ENCODE results near the gene STK10.

Gene STK10

DNA sequence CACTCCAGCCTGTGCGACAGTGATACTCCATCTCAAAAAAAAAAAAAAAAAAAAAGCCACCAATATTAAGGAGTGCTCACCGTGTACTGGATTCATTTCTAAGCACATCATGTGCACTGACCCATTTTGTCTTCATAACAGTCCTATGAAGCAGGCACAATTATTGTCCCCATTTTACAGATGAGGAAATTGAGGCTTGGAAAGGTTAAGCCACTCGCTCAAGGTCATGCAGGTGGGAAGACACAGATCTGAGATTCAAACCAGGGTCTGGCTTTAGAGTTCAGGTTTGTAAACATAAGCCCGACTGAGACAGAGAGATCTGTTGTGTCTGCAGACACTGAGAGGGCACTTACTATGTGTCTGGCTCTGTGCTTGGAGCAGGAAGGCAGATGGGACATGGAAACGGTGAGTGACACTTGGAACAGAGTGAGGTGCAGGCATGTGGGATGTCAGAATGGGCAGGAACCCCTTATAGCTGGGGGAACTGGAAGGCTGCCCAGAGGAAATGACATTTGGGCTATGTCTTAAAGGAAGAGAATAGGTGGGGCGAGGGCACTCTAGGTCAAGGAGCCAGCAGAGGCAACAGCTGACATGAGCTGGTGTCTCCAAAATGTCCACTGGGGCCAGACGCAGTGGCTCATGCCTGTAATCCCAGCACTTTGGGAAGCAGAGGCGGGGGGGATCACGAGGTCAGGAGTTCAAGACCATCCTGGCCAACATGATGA lies 69.9 kb downstream of the STK10 start:
- H3K4me3 ChIP-seq (ENCODE audit: low read depth, low read length), result no peak overlapping the region
- no peak for DNase-seq (ENCODE audit: low read depth)

DNA sequence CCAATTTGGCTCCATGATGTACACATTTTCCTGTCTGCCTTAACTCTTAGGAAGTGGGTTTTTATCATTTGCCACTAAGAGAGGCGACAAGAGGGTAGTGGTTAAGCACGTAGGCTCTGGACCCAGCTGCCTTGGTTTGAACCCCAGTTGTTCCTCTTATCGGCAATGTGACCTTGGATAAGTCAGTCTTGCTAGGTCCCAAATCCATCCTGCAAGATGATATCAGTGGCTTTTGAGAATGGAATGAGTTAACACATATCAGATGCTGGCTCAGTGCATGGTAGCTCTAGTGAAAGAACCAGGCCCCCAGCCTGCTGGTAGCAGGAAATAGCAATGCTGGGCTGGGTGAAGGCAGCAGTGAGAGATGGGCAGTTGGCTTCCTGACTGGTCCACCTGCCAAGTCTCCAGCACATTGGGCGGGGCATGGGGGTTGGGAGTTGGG lies 72.5 kb downstream of the STK10 start:
- no peak overlapping the region for H3K4me3 ChIP-seq (ENCODE audit: low read depth, low read length)
- DNase-seq (ENCODE audit: low read depth), result no peak

DNA sequence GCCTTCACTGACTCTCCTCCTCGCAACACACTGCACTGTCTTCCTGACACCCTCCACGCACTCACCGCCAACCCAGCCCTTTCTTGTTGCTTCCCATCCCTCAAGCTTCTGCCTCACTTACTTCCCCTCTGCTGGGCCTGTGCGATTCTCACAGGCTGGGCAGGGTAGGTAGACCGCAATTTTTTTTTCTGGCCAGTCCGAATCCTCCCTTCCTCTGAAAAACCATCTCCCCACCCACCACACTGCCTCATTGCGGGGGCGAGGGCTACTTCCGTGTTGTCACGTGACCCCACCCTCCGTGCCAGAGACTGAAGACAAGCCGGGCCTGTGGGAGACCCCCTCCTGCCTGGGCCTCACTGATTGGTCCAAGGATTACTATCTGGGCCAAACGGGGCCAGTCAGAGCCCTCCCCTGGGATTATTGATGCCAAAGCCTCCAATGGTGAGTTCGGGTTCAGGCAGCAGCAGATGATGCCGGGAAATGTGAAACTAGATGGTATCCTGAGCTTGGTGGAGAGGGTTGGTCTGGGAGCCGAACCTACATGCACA lies 73.1 kb downstream of the STK10 start:
- no peak overlapping the region for H3K4me3 ChIP-seq (ENCODE audit: low read depth, low read length)
- DNase-seq (ENCODE audit: low read depth), result no peak

DNA sequence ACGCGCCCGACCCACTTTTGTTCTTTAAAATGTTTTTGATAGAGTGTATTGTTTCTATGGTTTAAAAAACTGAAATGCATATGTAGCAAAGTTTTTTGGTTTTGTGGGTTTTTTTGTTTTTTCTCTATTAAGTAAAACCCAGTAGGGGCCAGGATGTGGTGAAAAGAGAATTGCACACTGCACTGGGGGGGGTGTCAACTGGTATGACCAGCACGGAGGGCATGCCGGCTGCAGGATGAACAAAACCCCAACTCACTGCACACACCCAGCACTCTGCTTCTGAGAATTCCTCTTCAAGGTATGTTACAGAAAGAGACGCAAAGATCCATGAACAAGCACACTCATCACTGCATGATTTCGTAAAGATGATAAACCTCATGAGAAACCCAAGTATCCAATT lies 75.0 kb downstream of the STK10 start:
- no peak for DNase-seq (ENCODE audit: low read depth)
- H3K4me3 ChIP-seq (ENCODE audit: low read depth, low read length), result no peak overlapping the region

DNA sequence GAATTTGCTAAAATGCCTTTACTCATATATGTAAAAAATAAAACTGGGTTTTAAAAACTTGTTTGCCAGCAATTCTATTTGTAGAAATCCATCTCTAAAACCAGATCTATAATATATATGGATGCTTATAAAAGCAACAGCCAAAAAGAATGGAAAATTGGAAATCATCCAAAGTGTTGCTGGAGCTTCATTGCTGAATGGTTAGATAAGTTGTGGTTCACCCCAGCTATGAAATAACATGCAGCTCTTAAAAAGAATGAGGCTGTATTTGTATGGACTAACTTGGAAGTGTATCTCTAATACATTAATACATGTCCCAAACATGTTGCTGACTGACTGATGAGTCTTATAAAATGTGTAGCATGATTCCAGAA lies 76.2 kb downstream of the STK10 start:
- no peak overlapping the region for H3K4me3 ChIP-seq (ENCODE audit: low read depth, low read length)
- DNase-seq (ENCODE audit: low read depth), result peak; percentile 65

DNA sequence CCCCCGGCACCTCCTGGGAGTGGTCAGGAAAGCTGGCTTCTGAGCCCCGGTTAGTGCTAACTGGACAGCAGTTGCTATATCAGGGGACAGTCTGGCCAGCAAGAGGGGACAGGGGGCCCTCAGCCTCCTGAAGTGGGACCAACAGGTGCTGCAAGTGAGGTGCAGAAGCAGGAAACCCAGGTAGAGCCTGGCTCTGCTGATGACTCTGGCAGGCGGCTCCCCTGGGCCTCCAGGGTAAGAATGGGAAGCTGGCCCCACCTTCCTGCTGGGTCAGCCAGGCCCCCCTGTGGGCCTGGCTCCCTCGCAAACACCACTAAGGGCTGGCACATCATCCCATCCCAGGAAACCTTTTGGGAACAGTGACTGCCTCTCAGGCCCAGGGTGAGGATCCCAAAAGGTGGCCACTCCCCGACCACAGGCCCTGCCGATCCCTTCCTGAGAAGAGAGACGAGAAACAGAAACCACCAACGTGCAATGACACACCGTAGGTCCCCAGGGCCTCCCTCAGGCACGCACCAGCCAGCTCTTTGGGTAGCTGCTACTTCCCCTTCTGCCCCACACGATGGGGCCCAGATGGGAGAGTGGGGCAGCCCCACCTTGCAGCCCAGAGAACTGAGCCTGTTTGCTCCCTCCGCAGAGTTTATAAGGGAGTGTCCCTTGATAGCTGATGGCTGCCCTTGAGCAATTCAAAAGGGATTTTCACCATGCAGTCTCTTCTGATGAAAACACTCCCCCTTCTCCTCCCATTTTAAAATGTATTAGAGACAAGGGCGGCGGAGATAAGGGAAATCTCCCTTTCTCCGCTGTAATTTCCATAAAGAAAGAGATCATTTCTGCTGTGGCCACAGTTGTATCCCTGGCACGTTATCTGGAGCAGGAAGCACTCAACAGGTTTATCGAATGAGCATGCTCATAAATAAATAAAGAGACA lies 76.8 kb downstream of the STK10 start:
- no peak overlapping the region for H3K4me3 ChIP-seq (ENCODE audit: low read depth, low read length)
- DNase-seq (ENCODE audit: low read depth), result no peak

DNA sequence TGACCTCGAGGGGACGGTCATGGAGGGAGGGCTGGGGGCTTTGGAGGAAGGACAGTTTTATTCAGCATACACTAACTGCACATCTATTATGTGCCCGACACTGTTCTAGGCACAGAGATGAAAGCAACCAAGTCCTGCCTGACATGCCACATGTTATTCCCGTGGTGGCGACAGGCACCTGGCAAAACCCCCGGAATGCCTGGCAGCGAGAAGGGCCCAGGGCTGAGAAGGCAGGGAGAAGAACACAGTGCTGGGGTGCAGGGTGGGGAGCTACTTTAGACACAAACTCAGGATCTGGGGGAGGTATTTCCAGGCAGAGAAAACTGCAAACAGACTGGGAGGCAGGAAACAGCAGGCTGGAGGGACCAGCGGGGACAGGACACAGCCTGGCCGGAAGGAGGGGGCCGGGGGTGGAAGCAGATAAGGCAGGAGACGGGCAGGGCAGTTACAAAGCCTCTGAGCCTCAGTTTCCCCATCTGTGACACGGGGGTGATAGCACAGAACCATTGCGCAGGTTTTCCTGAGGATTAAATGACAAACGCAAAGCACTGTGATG lies 77.7 kb downstream of the STK10 start:
- DNase-seq (ENCODE audit: low read depth), result no peak
- no peak overlapping the region for H3K4me3 ChIP-seq (ENCODE audit: low read depth, low read length)

DNA sequence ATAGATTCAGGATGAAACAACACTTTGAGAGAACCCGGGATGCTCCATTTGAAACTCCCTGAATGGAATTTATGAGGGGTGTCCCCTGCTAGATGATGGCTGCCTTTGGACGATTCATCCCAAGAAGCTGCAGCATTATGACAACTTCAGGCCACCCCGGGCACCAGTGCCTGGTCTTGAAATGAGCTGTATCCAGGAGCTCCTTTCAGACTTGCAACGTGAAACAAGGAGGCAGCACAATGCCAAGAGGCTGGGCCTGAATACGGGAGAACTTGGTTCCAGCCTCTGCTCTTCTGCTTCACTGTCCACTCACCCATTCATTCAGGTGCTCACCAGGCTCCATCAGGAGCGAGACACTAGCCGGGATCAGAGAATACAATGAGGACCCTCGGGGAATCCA lies 78.3 kb downstream of the STK10 start:
- H3K4me3 ChIP-seq (ENCODE audit: low read depth, low read length), result no peak overlapping the region
- DNase-seq (ENCODE audit: low read depth), result no peak

DNA sequence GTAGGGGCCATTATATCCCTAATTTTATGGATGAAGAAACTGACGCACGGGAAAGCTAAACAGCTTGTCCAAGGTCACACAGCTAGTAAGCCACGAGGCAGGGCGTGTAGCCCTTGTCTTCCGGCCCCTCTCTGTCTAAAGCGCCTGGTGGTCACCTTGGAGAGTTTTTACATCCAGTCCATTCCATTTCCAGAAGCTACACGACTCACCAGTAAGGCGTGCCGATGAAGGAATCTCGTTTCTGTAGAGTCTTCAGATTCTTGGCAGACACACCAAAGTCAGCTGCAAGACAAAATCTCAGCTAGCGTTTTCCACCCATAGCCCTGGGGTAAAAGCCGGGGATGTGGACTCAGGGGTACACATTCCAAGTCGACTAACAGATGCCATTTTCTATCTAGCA lies 80.5 kb downstream of the STK10 start:
- H3K4me3 ChIP-seq (ENCODE audit: low read depth, low read length), result no peak overlapping the region
- DNase-seq (ENCODE audit: low read depth), result peak; percentile 64

DNA sequence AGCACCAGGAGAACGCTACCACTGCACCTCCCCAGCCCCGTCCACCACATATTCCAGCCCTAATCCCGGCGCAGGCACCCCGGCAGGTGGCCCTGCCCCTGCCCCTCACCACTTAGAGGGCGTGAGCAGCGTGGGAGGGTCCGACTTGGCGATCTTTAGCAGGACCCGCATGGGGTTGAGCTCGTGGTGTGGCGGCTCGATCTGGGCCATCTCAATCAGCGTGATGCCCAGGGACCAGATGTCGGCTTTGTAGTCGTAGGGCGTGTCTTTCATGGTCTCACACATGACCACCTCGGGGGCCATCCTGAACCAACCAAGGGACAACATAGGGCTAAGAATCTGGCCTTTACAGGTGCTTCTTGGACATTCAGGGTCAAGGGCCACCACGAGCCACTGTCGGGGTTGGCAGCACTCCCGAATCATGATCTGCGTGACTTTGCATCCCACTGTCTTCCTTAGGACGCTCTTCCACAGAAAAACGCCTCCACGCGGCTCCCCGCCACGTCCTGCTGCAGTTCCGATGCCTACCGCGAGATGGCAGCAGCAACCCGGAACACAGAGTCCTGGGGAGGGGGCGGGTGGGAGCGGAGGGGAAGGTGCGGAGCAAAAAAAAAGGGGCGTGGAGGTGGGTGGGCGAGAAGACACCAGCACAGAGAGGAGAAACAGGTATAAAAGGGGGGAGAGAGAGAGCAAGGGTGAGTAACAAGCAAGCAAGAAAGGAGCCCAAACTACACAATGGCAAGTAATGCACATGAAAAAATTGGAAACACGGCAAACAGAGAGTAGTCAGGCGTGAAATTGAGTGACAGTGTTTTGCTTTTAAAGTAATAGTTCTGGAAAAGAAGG lies 81.3 kb downstream of the STK10 start:
- H3K4me3 ChIP-seq (ENCODE audit: low read depth, low read length), result peak overlapping the region; percentile 13
- no peak for DNase-seq (ENCODE audit: low read depth)

DNA sequence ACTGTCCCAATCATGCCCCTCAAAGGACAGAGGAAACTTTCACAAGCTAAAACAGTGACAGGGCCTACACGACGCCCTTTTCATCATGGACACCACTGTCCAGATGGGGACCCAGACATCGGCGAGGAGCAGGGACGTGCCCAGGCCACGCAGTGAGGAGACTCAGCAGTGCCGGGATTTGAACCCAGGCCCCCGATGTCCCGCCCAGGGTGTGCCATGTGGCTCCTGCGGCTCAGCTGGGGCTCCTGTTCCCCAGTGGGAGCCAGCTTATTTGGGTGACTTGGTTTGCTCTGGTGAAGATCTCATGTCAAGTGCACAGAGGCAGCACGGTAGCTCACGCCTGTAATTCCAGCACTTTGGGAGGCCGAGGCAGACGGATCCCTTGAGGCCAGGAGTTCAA lies 82.2 kb downstream of the STK10 start:
- H3K4me3 ChIP-seq (ENCODE audit: low read depth, low read length), result no peak overlapping the region
- no peak for DNase-seq (ENCODE audit: low read depth)

DNA sequence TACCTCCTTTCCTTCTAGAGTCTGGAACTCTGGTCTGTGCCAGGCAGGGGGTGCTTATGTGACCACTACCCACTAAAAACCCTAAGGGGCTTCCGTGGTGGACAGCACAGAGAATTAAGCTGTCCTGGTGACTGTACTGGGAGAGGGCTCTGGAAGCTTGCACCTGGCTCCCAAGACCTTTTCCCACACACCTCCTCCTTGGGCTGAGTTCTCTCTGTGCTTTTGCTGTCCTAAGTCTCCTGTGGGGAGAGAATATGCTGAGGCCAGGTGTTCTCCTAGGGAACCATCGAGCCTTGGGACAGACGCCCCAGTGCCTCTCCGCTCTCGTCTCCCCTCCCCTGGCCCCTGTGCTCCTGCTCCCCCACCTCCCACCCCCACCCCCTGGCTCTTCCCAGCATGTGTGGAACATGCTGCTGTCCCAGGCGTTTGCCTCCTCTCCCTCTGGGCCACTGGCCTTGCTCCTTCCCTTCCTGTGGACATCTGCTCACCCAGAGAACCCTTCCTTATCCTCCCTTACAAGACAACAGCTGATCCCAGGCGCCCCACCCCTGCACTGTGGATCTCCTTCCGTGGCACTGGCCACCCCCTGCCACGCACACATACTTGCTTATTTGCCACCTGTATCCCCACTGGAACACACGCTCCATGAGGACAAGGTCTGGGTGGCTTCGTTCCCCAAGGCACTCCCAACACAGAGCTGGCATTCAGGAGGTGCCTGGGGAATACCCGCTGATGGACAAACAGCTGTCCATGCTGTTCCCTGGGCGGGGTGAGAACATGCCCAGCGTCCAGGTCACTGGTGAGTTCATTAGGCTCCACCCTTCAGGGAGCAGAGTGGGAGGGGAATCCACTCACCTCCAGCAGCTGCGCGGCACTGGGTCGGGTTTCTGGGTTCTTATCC lies 83.0 kb downstream of the STK10 start:
- H3K4me3 ChIP-seq (ENCODE audit: low read depth, low read length), result no peak overlapping the region
- DNase-seq (ENCODE audit: low read depth), result no peak

DNA sequence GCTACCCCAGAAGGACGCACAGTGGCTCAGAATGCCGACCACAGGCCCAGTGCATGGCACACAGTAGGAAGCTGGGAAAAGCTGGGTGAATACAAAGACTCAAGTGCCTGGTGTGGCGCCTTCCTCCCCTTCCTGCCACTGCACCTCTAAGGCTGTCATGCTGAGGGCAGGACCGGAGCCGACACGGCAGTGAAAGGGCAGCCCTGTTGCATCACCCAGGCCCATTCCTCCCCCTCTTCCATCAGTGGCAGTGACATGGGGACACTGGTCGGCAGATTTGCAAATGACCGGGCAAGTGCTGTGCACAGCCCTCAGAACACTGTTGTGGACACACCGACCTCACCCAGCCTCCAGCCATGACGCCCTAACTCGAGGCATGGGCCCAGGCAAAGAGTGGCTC lies 84.0 kb downstream of the STK10 start:
- no peak for DNase-seq (ENCODE audit: low read depth)
- no peak overlapping the region for H3K4me3 ChIP-seq (ENCODE audit: low read depth, low read length)

DNA sequence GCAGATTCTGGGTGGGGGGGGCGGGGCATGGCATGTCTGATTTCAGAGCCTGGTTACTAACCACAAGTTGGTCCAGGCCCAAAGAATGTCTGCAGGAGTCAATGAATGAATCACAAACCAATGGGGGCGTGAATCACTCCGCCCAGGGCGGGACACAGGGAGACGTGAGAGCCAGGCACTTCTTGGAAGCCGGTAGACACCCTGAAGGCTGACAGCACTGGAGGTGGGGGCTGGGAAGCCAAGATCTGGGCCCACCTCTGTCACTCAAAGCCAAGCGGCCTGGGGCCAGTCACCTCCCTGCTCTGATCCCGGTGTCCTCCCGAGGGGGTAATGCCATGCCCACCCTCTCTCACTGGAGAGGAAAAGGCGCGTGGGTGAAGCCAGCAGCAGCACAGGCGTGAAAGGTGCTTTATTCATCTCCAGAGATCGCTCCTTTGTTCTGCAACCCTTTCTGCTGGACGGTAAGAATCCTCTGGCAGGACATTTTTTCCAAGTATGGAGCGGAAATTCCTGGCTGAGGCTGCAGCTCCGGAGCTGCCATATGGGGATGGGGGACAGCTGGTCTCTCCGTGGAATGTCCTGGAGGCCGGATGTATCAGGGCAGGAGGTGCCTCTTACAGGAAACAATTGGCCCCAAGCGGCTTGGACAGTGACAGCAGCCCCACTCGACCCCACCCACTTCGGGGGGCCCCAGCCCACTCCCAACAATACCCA lies 85.0 kb downstream of the STK10 start:
- H3K4me3 ChIP-seq (ENCODE audit: low read depth, low read length), result peak overlapping the region; percentile 33
- DNase-seq (ENCODE audit: low read depth), result peak; percentile 90

DNA sequence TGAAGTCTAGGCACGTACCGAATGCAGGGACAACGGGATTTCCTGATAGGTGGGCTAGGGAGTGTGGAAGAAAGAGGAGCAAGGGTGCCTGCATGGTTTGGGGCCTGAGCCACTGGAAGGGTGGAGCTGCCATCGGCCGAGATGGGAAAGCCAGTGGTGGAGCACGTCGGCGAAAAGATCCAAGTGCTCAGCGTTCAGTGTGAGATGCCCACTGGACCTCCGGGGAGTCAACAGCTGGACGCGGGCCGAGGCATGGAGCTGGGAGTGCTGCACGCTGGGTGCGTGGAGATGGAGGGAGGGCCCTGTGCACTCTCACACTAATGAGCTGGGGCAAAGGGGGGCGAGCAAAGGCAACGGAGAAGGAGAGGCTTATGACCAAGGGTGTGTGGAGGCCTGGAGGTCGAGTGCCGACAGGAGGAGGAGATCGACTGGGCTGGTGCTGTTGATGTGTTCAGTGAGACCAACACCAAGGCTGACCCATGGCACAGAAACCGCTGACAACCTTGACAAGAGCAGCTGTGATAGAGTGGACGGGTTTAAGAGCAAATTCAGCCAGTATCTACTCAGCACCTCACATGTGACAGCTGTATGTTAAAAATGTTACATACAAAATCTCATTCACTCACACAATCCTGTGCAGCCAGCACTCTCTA lies 85.7 kb downstream of the STK10 start:
- no peak for DNase-seq (ENCODE audit: low read depth)

DNA sequence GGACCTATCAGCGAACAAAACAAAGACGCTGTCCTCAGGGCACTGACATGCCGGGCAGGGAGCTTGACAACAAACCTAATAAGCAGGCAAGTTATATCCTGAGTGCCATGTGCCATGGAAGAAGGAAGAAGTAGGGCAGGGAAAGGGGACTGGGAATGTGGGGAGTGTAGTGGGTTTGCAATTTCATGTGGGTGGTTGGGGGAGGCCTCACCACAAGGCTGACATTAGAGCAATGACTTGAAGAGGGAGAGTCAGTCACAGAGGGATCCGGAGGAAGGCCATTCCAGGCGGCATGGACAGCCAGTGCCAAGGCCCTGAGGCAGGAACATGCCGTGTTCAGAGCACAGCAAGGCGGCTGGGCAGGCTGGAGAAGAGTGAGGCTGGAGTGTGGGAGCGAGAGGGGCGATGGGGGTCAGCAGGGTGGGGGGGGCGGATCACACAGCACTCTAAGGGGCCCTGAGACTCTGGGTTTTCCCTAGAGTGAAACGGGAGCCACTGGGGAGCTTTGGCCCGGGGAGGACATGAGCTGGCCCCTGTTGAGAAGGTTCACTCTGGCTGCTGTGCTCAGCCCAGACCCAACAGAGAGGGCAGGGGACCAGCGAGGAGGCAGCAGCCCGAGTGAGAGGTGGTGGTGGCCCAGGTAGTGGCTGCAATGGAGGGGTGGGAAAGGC lies 86.3 kb downstream of the STK10 start:
- H3K4me3 ChIP-seq (ENCODE audit: low read depth, low read length), result no peak overlapping the region
- no peak for DNase-seq (ENCODE audit: low read depth)

More for the DNA sequence above, 85.7 kb downstream of the STK10 start:
- H3K4me3 ChIP-seq (ENCODE audit: low read depth, low read length), result no peak overlapping the region

DNA sequence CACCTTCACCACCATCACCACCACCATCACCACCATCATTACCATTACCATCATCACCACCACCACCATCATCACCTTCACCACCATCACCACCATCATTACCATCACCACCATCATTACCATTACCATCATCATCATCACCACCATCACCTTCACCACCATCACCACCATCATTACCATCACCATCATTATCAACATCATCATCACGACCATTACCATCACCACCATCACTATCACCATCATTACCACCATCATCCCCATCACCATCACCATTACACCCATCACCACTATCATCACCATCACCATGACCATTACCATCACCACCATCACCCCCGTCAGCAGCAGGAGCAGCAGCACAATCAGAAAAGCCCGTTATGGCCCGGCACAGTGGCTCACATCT lies 89.1 kb downstream of the STK10 start:
- H3K4me3 ChIP-seq (ENCODE audit: low read depth, low read length), result no peak overlapping the region
- no peak for DNase-seq (ENCODE audit: low read depth)

Measured in skeletal muscle cell (primary cell).